H1 (cell line): ENCODE data around the gene ARHGDIG. TPM values are rescaled to one million over a fixed set of nuclear protein-coding genes. Genes with fewer than 3 reads are reported as not detected.

ENCODE experiments used
- CTCF ChIA-PET: fragments of 300-600 bp; sonication (Branson Sonifier 250); formaldehyde crosslinking; loops from one replicate; lab custom pipeline; 2021; ENCODE audit not compliant: partially characterized antibody; lab: Charles Lee
- POLR2A ChIA-PET: fragments of 300-600 bp; sonication (Branson Sonifier 250); formaldehyde crosslinking; loops from one replicate; lab custom pipeline; 2021; ENCODE audit warnings: inconsistent platforms; ENCODE audit not compliant: partially characterized antibody; lab: Charles Lee
- DNase-seq, 2 experiments: peaks; one replicate each; pipeline versions ENCODE4 v3.0.0 to v3.0.0-alpha.2; 2010 to 2022; ENCODE audit warnings: low spot score in 2 of 2, low read depth in 1 of 2, mixed read lengths in 1 of 2
- FAIRE-seq: peaks from 2 replicates; lab custom pipeline; 2011; peaks lifted over from hg19 to GRCh38; lab: Jason Lieb, UNC
- H2AFZ ChIP-seq: 2 replicates; pipeline ENCODE4 v1.8.1; 2012; ENCODE audit warnings: low read length, inconsistent platforms
- H2AK5ac ChIP-seq: 2 replicates; pipeline ENCODE4 v1.6.1; 2013; ENCODE audit warnings: low read depth, low read length
- H2BK120ac ChIP-seq: replicated peaks from 2 replicates; pipeline ENCODE3; 2013; ENCODE audit warnings: low read depth, low read length, inconsistent platforms
- H2BK12ac ChIP-seq: 2 replicates; pipeline ENCODE4 v1.6.1; 2013; ENCODE audit warnings: low read depth, low read length
- H2BK15ac ChIP-seq: 2 replicates; pipeline ENCODE4 v1.6.1; 2013; ENCODE audit warnings: low read length
- H2BK20ac ChIP-seq: 2 replicates; pipeline ENCODE4 v1.6.1; 2013; ENCODE audit warnings: low read length
- H2BK5ac ChIP-seq: 2 replicates; pipeline ENCODE4 v1.6.1; 2013; ENCODE audit warnings: low read depth, low read length
- H3K14ac ChIP-seq: 2 replicates; pipeline ENCODE4 v1.6.1; 2013; ENCODE audit warnings: inconsistent platforms; ENCODE audit not compliant: insufficient read length
- H3K18ac ChIP-seq: 2 replicates; pipeline ENCODE4 v1.6.1; 2013; ENCODE audit warnings: low read length; ENCODE audit errors: extremely low read depth
- H3K23ac ChIP-seq: 2 replicates; pipeline ENCODE4 v1.6.1; 2013; ENCODE audit warnings: inconsistent platforms; ENCODE audit not compliant: insufficient read length
- H3K23me2 ChIP-seq: 2 replicates; pipeline ENCODE4 v1.6.1; 2013; ENCODE audit warnings: low read depth, low read length
- H3K27ac ChIP-seq: 2 replicates; pipeline ENCODE4 v1.6.1; 2011; ENCODE audit warnings: low read depth, low read length, inconsistent platforms
- H3K27me3 ChIP-seq, 4 experiments: replicated peaks in 1 of 4; 1 replicate in 1 of 4; 2 replicates in 3 of 4; pipeline versions ENCODE4 v1.6.1 to v1.8.1; 2011 to 2013; ENCODE audit warnings: low read length in 3 of 4, mild to moderate bottlenecking in 3 of 4, inconsistent platforms in 2 of 4, mixed read lengths in 2 of 4, moderate library complexity in 1 of 4; ENCODE audit not compliant: control insufficient read depth in 3 of 4, insufficient read depth in 3 of 4; ENCODE audit errors: extremely low read depth in 1 of 4
- H3K36me3 ChIP-seq, 4 experiments: 2 replicates each; pipeline versions ENCODE4 v1.6.1 to v1.8.1; 2011 to 2013; ENCODE audit warnings: mild to moderate bottlenecking in 4 of 4, low read length in 3 of 4, moderate library complexity in 2 of 4, control low read depth in 1 of 4, inconsistent platforms in 1 of 4; ENCODE audit not compliant: insufficient read depth in 4 of 4, control insufficient read depth in 2 of 4
- H3K4ac ChIP-seq: replicated peaks from 2 replicates; pipeline ENCODE3; 2013; ENCODE audit warnings: low read length, low read depth, mixed read lengths, inconsistent platforms; ENCODE audit not compliant: insufficient read length
- H3K4me1 ChIP-seq, 4 experiments: replicated peaks in 1 of 4; 1 replicate in 1 of 4; 2 replicates in 3 of 4; pipeline versions ENCODE4 v1.6.1 to v1.8.1; 2011 to 2013; ENCODE audit warnings: low read length in 3 of 4, inconsistent platforms in 2 of 4, mixed read lengths in 1 of 4; ENCODE audit not compliant: insufficient read depth in 4 of 4, control insufficient read depth in 3 of 4
- H3K4me2 ChIP-seq, 2 experiments: 2 replicates each; pipeline versions ENCODE4 v1.6.1 to v1.8.1; 2011 to 2013; ENCODE audit warnings: low read depth in 2 of 2, low read length in 2 of 2, control low read depth in 1 of 2, inconsistent platforms in 1 of 2, mild to moderate bottlenecking in 1 of 2; ENCODE audit not compliant: insufficient read depth in 1 of 2
- H3K4me3 ChIP-seq, 4 experiments: fragments of 200-600, 300-600 bp in 1 of 4; sonication (generic), shearing (Covaris generic), sonication (Bioruptor Twin) in 1 of 4; 2 replicates each; pipeline versions ENCODE4 v1.5.1 to v1.8.1; 2011 to 2016; ENCODE audit warnings: low read length in 4 of 4, low read depth in 3 of 4, control low read depth in 2 of 4, inconsistent platforms in 2 of 4, mild to moderate bottlenecking in 2 of 4, mixed read lengths in 1 of 4, moderate library complexity in 1 of 4; ENCODE audit not compliant: insufficient read depth in 2 of 4; ENCODE audit errors: extremely low read depth in 1 of 4
- H3K56ac ChIP-seq: replicated peaks from 2 replicates; pipeline ENCODE3; 2013; ENCODE audit warnings: low read depth, mild to moderate bottlenecking, mixed read lengths, low read length, inconsistent platforms; ENCODE audit not compliant: insufficient read length
- H3K79me1 ChIP-seq: 2 replicates; pipeline ENCODE4 v1.6.1; 2013; ENCODE audit warnings: low read depth, low read length, control low read depth
- H3K79me2 ChIP-seq, 2 experiments: 2 replicates each; pipeline versions ENCODE4 v1.6.1 to v1.8.1; 2012 to 2013; ENCODE audit warnings: low read length in 2 of 2, mild to moderate bottlenecking in 2 of 2, inconsistent platforms in 1 of 2; ENCODE audit not compliant: insufficient read depth in 2 of 2, control insufficient read depth in 1 of 2
- H3K9ac ChIP-seq, 4 experiments: replicated peaks in 1 of 4; 1 replicate in 1 of 4; 2 replicates in 3 of 4; pipeline versions ENCODE4 v1.6.1 to v1.8.1; 2011 to 2013; ENCODE audit warnings: low read depth in 3 of 4, low read length in 3 of 4, control low read depth in 2 of 4, mild to moderate bottlenecking in 2 of 4, moderate library complexity in 2 of 4, inconsistent platforms in 1 of 4; ENCODE audit errors: extremely low read depth in 1 of 4
- H3K9me3 ChIP-seq, 2 experiments: 2 replicates each; pipeline versions ENCODE4 v1.6.1 to v1.8.1; 2012 to 2013; ENCODE audit warnings: mild to moderate bottlenecking in 2 of 2, moderate library complexity in 2 of 2, control low read depth in 1 of 2, inconsistent platforms in 1 of 2, low read depth in 1 of 2, low read length in 1 of 2, mixed read lengths in 1 of 2; ENCODE audit not compliant: insufficient read depth in 2 of 2
- H4K20me1 ChIP-seq, 2 experiments: replicated peaks in 1 of 2; 2 replicates each; pipeline versions ENCODE3 to v1.8.1; 2011 to 2013; ENCODE audit warnings: inconsistent platforms in 2 of 2, low read length in 2 of 2, mild to moderate bottlenecking in 1 of 2; ENCODE audit not compliant: insufficient read depth in 2 of 2, control insufficient read depth in 1 of 2
- H4K5ac ChIP-seq: 2 replicates; pipeline ENCODE4 v1.6.1; 2013; ENCODE audit warnings: low read length, low read depth, mixed read lengths, inconsistent platforms; ENCODE audit not compliant: insufficient read length
- H4K8ac ChIP-seq: 2 replicates; pipeline ENCODE4 v1.8.0; 2013; ENCODE audit warnings: mild to moderate bottlenecking, moderate library complexity, low read length, inconsistent platforms; ENCODE audit not compliant: insufficient read depth; ENCODE audit errors: extremely low read depth
- H4K91ac ChIP-seq: replicated peaks from 2 replicates; pipeline ENCODE3; 2013; ENCODE audit warnings: low read length, mixed read lengths, inconsistent platforms; ENCODE audit not compliant: insufficient read length
- CHD2 ChIP-seq: IDR thresholded peaks from 2 replicates; pipeline ENCODE4 v1.6.1; 2012; ENCODE audit warnings: low read length, improper control_type of control experiment
- E2F6 ChIP-seq: IDR thresholded peaks from 2 replicates; pipeline ENCODE4 v1.6.1; 2012; ENCODE audit warnings: inconsistent platforms
- EGR1 ChIP-seq: IDR thresholded peaks from 2 replicates; pipeline ENCODE4 v1.6.1; 2011; ENCODE audit warnings: low read depth, low read length, borderline replicate concordance
- EP300 ChIP-seq, 2 experiments: IDR thresholded peaks; 1 replicate in 1 of 2; 2 replicates in 1 of 2; pipeline ENCODE4 v1.6.1; 2011 to 2012; ENCODE audit warnings: low read depth in 2 of 2, low read length in 2 of 2, mild to moderate bottlenecking in 2 of 2, borderline replicate concordance in 1 of 2, inconsistent platforms in 1 of 2, moderate library complexity in 1 of 2
- GTF2F1 ChIP-seq: IDR thresholded peaks from 2 replicates; pipeline ENCODE4 v1.6.1; 2012; ENCODE audit warnings: low read depth, low read length, improper control_type of control experiment, borderline replicate concordance
- POLR2AphosphoS5 ChIP-seq: IDR thresholded peaks from 2 replicates; pipeline ENCODE4 v1.6.1; 2011; ENCODE audit warnings: low read depth, low read length
- RAD21 ChIP-seq, 2 experiments: IDR thresholded peaks in 1 of 2; conservative IDR thresholded peaks in 1 of 2; 2 replicates each; pipeline ENCODE4 v1.6.1; 2011; ENCODE audit warnings: low read depth in 2 of 2, low read length in 2 of 2, improper control_type of control experiment in 1 of 2, inconsistent platforms in 1 of 2, mild to moderate bottlenecking in 1 of 2, moderate library complexity in 1 of 2
- SP2 ChIP-seq: IDR thresholded peaks from 2 replicates; pipeline ENCODE4 v1.6.1; 2012; ENCODE audit warnings: mild to moderate bottlenecking, low read length, inconsistent platforms
- SUZ12 ChIP-seq: fragments of 200-600 bp; sonication (generic); IDR thresholded peaks from 2 replicates; pipeline ENCODE4 v1.6.1; 2012; ENCODE audit warnings: mild to moderate bottlenecking, inconsistent platforms, low read length, moderate library complexity, mixed read lengths
- USF2 ChIP-seq: IDR thresholded peaks from 2 replicates; pipeline ENCODE4 v1.6.1; 2011; ENCODE audit warnings: low read length, improper control_type of control experiment
- WGBS, 2 experiments: shearing (Covaris generic) in 1 of 2; methylation state at CpG; one replicate each; pipeline versions ENCODE4 v1.1.6 to v1.1.7; 2013 to 2015; ENCODE audit warnings: low lambda C conversion rate in 2 of 2, mixed read lengths in 2 of 2, inconsistent platforms in 1 of 2, low coverage in 1 of 2, missing lambda C conversion rate in 1 of 2; ENCODE audit not compliant: insufficient replicate concordance in 2 of 2, insufficient coverage in 1 of 2, insufficient read length in 1 of 2; ENCODE audit errors: extremely low coverage in 1 of 2, missing lambda C conversion rate in 1 of 2; 5-methylcytosine and 5-hydroxymethylcytosine counted together
- polyA plus RNA-seq, 7 experiments: library from polyadenylated mRNA; depleted of rRNA in 3 of 7; stranded (reverse) in 5 of 7; unstranded in 2 of 7; fragments of >200 nt in 5 of 7; fragments of 200-250 nt in 2 of 7; gene quantifications; 1 replicate in 5 of 7; 2 replicates in 1 of 7; 4 replicates in 1 of 7; pipeline versions ENCODE4 v1.2.1 to v1.2.3, GENCODE V29; 2011 to 2013; ENCODE audit warnings: missing spikeins in 2 of 7, mixed read lengths in 2 of 7
- total RNA-seq: library from RNA; stranded (reverse); fragmentation: NEBNext Ultra II Directional; extraction: Animal tissue kit (Norgen Biotek cat#: 25700); gene quantifications from 2 replicates; pipeline ENCODE4 v1.2.1, GENCODE V29; 2021

The ARHGDIG gene
- total and polyA plus RNA-seq, 2 of the 8 experiments (the other 6 are each of a cell fraction or from before 2014, with no cell fraction given): 1.2 to 2.9 TPM

GRCh38 chr16:240559-240958 lies 39.8 kb upstream of the ARHGDIG start:
- CTCF ChIA-PET: interaction anchor here (0.7 to 2.3 kb wide), 4 partner anchors 13 to 1997 kb away, joined by 3 to 13 read pairs (median 4); no protein-coding TSS in a partner anchor
- Histone ChIP-seq H2AK5ac (no peak overlapping the region), H3K4ac (no peak overlapping the region), H3K4me3 (no peak overlapping the region), H3K56ac (no peak overlapping the region), H3K9me3 (no peaks in the 10 kb centered on the region), H3K27ac (no peak overlapping the region), H3K79me2 (peaks cover 0 to 37% of the 10 kb centered on the region in 2 experiments; a peak in 3 of 4 replicates), H3K18ac (no peak overlapping the region), H3K36me3 (no peaks in the 10 kb centered on the region), H4K5ac (no peak overlapping the region), H3K23ac (no peak overlapping the region), H4K8ac (no peak overlapping the region), H3K27me3 (no peaks in the 10 kb centered on the region), H3K4me1 (no peaks in the 10 kb centered on the region), H3K14ac (no peak overlapping the region), H2AFZ (no peak overlapping the region), H2BK12ac (no peak overlapping the region), H4K91ac (no peak overlapping the region), H2BK15ac (no peak overlapping the region), H4K20me1 (peaks cover 0 to 7% of the 10 kb centered on the region in 2 experiments), H2BK120ac (no peak overlapping the region), H2BK20ac (no peak overlapping the region), H3K23me2 (peaks cover under 1% of the 10 kb centered on the region; the same call in 1 of the 2 replicates), H3K4me2 (no peak overlapping the region), H2BK5ac (no peak overlapping the region), H3K79me1 (no peaks in the 10 kb centered on the region; the same call in 1 of the 2 replicates), H3K9ac (no peak overlapping the region)
- no peak for TF ChIP-seq SP2
- no peak for TF ChIP-seq EP300 (IDR thresholded peaks at IDR 0.05; ENCODE audit: borderline replicate concordance in 1 of 2, low read depth in 2 of 2, low read length in 2 of 2)
- TF ChIP-seq RAD21 (IDR thresholded peaks at IDR 0.05 in 1 of 2, conservative IDR thresholded peaks at IDR 0.05 in 1 of 2; ENCODE audit: low read depth in 2 of 2, low read length in 2 of 2): no peak
- no peak for TF ChIP-seq SUZ12
- no peak for TF ChIP-seq POLR2AphosphoS5
- no peak for TF ChIP-seq E2F6
- no peak for TF ChIP-seq EGR1
- no peak for TF ChIP-seq USF2
- no peak for TF ChIP-seq GTF2F1
- no peak for TF ChIP-seq CHD2
- WGBS, 2 experiments: 94% methylated on average over 8 of the region's 8 CpGs; no CpG with 5 or more reads in 1 of the 2 experiments
- FAIRE-seq (no peak), DNase-seq (no peak)
- POLR2A ChIA-PET: interaction anchor here (0.8 to 5.0 kb wide), 5 partner anchors 9 to 90 kb away, joined by 3 to 26 read pairs (median 4); partner anchors contain the start of gene LUC7L
